ENCODE results near the gene NCK2. TPM values are rescaled to one million over a fixed set of nuclear protein-coding genes. Genes with fewer than 3 reads are reported as not detected.

The NCK2 gene
- polyA plus RNA-seq, 3 donors: 60.5 to 72.6 (median 65.2) TPM

DNA sequence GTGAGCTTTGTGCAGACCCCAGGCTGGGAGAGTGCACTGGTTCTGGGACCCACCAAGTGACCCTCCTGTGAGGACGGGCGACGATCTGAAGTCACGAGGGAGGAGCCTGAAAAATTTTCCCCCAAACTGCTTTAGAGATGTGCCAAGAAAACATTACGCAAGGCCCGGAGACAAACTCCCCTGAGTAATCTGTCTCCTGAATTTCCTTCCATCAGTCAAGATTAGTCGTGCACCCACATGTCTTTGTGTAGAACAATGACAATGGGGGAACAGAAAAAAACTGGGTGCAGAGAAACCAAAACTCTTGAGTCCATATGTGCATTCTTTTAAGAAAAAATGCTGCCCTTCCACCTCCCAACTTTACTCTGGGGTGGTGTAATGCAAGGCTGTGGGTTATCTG is 12.6 kb upstream of the NCK2 start:
- no peak for DNase-seq

- DNase-seq: no peak
Observed at GRCh38 chr2:105732955-105733607, 11.6 kb upstream of the NCK2 start.

GRCh38 chr2:105733875-105734274 is 10.8 kb upstream of the NCK2 start:
- DNase-seq: no peak

- no peak for DNase-seq
Observed at GRCh38 chr2:105734762-105735538, 9.8 kb upstream of the NCK2 start.

DNA sequence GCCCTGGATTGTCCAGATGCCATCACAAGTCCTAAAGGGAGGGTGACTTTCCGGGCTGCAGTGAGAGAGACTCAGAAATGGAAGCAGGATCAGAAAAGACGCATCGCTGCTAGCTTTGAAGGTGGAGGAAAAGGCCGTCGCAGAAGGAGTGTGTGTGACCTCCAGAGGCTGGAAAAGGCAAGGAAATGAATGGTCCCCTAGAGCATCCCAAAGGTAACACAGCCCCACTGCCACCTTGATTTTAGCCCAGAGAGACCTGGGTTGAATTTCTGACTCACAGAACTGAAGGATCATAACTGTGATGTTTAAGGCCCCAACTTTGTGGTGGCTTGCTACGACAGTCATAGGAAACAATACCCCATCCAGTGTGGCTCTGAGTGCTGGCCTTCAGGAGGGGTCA is 8.6 kb upstream of the NCK2 start:
- DNase-seq: no peak

DNA sequence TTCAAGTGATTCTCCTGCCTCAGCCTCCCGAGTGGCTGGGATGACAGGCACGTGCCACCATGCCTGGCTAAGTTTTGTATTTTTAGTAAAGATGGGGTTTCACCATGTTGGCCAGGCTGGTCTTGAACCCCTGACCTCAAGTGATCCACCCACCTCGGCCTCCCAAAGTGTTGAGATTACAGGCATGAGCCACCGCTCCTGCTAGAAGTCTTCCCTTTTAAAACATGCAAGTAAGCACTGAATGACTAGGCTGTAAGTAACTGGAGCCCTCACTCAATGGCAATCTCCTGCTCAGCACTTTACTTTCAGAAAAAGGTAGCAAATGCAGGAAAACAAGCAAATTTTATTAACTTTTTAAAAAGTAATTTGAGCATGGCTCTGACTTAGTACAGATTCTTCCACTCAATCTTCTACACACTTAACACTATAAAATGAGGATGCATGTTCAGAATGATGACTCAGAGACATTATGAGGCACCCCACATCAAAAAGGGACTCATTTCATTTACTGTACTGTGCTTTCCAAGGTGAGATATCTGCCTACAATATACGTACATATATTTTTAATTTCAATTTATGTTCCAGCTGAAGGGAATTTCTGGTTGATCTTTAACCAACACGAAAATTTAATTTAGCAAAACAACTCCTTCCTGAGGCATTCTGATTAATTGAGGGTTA is 6.6 kb upstream of the NCK2 start:
- no peak for DNase-seq

- DNase-seq: no peak
Observed at GRCh38 chr2:105738658-105739241, 6.0 kb upstream of the NCK2 start.

GRCh38 chr2:105739426-105739825 is 5.3 kb upstream of the NCK2 start:
- DNase-seq: no peak

DNA sequence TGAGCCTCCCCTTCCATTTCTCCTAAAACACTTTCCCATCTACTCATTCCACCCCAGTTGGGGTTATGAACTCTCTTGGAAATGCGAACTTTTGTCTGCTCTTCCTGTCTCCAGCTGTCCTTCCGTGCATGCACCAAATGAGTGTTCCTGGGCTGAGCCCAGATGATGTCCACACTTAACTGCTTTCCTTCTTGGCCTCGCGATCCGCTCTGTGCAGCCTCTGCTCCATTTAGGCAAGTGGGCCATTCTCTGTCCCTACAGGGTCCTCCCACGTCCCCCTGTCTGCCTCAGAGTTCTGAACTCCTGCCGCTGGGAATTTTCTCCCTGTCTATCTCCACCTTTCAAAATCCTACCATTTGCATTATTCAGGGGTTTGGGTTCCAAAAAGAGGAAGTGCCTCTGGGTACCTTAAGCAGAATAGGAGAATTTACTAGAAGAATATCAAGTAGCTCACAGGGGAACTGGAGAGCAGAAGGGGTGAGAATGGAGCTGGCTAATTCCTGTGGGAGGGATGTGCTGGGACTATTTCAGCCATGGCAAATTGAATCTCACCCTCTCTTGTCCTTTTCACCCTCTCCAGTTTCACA is 4.7 kb upstream of the NCK2 start:
- DNase-seq: no peak

- DNase-seq: no peak
Observed at GRCh38 chr2:105741174-105741573, 3.5 kb upstream of the NCK2 start.

DNA sequence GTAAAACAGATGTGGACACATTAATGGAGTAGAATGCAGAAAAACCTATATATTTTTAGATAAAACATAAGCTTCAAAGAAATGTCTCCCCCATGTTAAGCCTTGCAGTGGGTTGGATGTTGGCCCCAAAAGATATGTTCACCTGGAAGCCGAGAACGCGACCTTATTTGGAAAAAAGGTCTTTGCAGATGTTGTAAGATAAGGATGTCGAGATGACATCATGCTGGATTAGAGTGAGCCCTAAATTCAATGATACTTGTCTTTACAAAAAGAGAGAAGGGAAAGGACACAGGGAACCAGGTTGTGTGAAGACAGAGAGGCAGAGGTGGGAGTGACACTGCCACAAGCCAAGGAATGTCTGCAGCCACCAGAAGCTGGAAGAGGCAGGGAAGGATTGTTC is 3.1 kb upstream of the NCK2 start:
- DNase-seq: no peak

- peak; percentile 75 for DNase-seq
Observed at GRCh38 chr2:105744091-105744908, 412 bp upstream of the NCK2 start.

- peak; percentile 42 for DNase-seq
Observed at GRCh38 chr2:105746177-105747080, 1.7 kb downstream of the NCK2 start.

- DNase-seq: no peak
Observed at GRCh38 chr2:105747254-105747894, 2.7 kb downstream of the NCK2 start.

GRCh38 chr2:105747991-105748390 is 3.3 kb downstream of the NCK2 start:
- no peak for DNase-seq

GRCh38 chr2:105748566-105748965 is 3.9 kb downstream of the NCK2 start:
- no peak for DNase-seq

GRCh38 chr2:105749583-105750400 is 5.1 kb downstream of the NCK2 start:
- DNase-seq: no peak

DNA sequence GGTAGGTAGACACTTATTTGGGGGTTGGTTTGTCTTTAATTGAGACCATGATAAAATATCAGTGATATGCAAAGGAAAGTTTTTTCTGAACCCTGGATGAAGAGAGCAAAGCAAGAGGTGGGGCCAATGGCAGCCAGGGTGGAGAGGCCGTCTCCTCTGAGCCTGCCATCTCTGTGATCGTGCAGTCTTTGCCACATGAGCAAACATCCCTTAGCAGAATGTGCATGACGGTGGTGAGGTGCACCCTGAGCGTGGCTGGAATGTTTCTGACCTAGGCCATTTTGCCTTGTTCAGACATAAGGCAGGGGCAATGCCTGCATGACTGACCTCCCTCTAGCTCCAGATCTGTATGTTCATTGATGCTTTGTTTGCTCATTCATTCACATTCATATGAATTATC is 6.0 kb downstream of the NCK2 start:
- DNase-seq: no peak

DNA sequence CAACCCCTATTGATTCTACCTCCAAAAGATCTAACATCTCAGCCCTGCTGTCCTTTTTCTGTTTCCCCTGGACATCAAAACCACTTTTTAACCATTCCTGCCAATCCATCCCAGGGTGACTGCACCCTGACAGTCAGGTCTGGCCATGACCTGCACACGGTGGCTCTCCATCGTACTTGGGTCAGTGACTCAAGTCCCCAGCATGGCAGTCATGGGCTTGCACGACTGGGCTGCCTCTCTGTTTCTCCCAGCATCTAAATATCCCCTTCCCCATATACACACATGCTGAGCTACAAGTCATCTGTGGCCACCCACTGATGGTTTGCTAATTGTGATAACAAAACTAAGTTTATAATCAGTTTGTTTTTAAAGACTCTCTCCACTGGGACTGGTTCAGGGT is 6.6 kb downstream of the NCK2 start:
- no peak for DNase-seq

Measured in renal pelvis (tissue), 4 donors.